Endothelial cell (in vitro differentiated cells): ENCODE measurements around the gene NBAS. TPM values are rescaled to one million over a fixed set of nuclear protein-coding genes. Genes with fewer than 3 reads are reported as not detected.

Experiments used
- DNase-seq: peaks from one replicate; pipeline ENCODE4 v3.0.0; 2021; ENCODE audit warnings: low spot score
- H3K27ac Mint-ChIP-seq: one replicate; pipeline ENCODE4 v1.8.0; 2021; ENCODE audit warnings: mixed read lengths, inconsistent platforms; ENCODE audit not compliant: unreplicated experiment
- H3K27me3 Mint-ChIP-seq: one replicate; pipeline ENCODE4 v1.8.0; 2021; ENCODE audit warnings: mild to moderate bottlenecking, moderate library complexity, mixed read lengths, inconsistent platforms; ENCODE audit not compliant: unreplicated experiment
- H3K36me3 Mint-ChIP-seq: one replicate; pipeline ENCODE4 v1.8.0; 2021; ENCODE audit warnings: mild to moderate bottlenecking, low read depth, mixed read lengths, inconsistent platforms; ENCODE audit not compliant: unreplicated experiment
- H3K4me1 Mint-ChIP-seq: one replicate; pipeline ENCODE4 v1.8.0; 2021; ENCODE audit warnings: mild to moderate bottlenecking, mixed read lengths, inconsistent platforms; ENCODE audit not compliant: unreplicated experiment
- H3K4me3 Mint-ChIP-seq: one replicate; pipeline ENCODE4 v1.8.0; 2021; ENCODE audit warnings: mild to moderate bottlenecking, mixed read lengths, inconsistent platforms; ENCODE audit not compliant: unreplicated experiment
- H3K9me3 Mint-ChIP-seq: one replicate; pipeline ENCODE4 v1.8.0; 2021; ENCODE audit warnings: mixed read lengths, inconsistent platforms; ENCODE audit not compliant: unreplicated experiment
- total RNA-seq: library from RNA; stranded (reverse); fragmentation: NEBNext Ultra II Directional; extraction: Animal tissue kit (Norgen Biotek cat#: 25700); gene quantifications from one replicate; pipeline ENCODE4 v1.2.1, GENCODE V29; 2021; ENCODE audit not compliant: unreplicated experiment
- TF ChIP-seq, protein P1 (sequence below): fragments of 200-600 bp; sonication (generic); IDR thresholded peaks from one replicate; pipeline ENCODE4 v1.5.0; 2021; ENCODE audit warnings: antibody characterized with exemption; ENCODE audit not compliant: unreplicated experiment

NBAS gene
- total RNA-seq, 1 donor from 2014 or later, result 52.8 TPM

DNA sequence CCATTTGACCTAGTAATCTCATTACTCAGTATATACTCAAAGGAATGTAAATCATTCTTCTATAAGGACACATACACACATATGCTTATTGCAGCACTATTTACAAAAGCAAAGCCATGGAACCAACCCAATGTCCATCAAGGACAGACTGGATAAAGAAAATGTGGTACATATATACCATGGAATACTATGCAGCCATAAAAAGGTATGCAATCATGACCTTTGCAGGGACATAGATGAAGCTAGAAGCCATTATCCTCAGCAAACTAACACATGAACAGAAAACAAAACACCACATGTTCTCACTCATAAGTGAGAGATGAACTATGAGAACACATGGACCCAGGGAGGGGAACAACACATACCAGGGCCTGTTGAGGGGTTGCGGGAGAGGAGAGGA, 214.5 kb downstream of the NBAS start:
- H3K36me3 Mint-ChIP-seq, result peaks cover 19% of the 10 kb centered on the region
- H3K9me3 Mint-ChIP-seq, result no peaks in the 10 kb centered on the region
- H3K4me1 Mint-ChIP-seq, result peaks cover 6% of the 10 kb centered on the region
- no peak overlapping the region for H3K27ac Mint-ChIP-seq
- peak overlapping the region; percentile 38 for H3K4me3 Mint-ChIP-seq
- DNase-seq, result no peak
- TF ChIP-seq, protein P1, sequence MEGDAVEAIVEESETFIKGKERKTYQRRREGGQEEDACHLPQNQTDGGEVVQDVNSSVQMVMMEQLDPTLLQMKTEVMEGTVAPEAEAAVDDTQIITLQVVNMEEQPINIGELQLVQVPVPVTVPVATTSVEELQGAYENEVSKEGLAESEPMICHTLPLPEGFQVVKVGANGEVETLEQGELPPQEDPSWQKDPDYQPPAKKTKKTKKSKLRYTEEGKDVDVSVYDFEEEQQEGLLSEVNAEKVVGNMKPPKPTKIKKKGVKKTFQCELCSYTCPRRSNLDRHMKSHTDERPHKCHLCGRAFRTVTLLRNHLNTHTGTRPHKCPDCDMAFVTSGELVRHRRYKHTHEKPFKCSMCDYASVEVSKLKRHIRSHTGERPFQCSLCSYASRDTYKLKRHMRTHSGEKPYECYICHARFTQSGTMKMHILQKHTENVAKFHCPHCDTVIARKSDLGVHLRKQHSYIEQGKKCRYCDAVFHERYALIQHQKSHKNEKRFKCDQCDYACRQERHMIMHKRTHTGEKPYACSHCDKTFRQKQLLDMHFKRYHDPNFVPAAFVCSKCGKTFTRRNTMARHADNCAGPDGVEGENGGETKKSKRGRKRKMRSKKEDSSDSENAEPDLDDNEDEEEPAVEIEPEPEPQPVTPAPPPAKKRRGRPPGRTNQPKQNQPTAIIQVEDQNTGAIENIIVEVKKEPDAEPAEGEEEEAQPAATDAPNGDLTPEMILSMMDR, result no peak
- H3K27me3 Mint-ChIP-seq, result no peaks in the 10 kb centered on the region

- Mint-ChIP-seq H3K4me1 (no peaks in the 10 kb centered on the region), H3K27me3 (no peaks in the 10 kb centered on the region), H3K4me3 (no peak overlapping the region), H3K36me3 (no peaks in the 10 kb centered on the region), H3K27ac (no peak overlapping the region), H3K9me3 (no peaks in the 10 kb centered on the region)
- TF ChIP-seq, protein P1, result no peak
- DNase-seq, result no peak
Measured at GRCh38 chr2:15337996-15338666, 223.0 kb downstream of the NBAS start.

DNA sequence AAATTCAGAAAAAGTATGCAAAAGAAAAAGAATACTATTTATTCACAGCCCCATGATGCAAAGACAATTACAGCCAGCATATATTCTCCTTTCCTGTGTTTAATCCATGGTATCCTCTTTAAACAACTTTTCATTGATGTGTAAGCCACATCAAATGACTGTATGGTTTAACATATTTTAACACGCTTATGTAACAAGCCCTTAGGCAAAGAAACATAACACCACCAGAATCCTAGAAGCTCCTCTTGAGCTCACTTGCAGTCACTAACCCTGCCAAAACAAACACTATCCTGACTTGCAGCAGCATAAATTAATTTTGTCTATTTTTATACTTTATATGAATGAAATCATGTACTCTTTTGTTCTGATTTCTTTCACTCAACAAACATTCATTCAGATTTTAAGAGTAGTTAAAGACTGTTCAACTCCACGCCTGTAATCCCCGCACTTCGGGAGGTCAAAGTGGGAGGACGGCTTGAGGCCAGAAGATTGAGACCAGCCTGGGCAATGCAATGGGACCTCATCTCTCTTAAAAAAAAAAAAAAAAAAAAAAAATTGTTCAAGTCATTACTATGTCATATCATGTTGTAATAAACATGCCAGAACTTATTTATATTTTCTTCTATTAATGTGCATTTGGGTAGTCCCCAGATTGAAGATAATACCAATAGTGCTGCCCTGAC, 226.3 kb downstream of the NBAS start:
- TF ChIP-seq, protein P1, result no peak
- Mint-ChIP-seq H3K9me3 (no peaks in the 10 kb centered on the region), H3K4me3 (no peak overlapping the region), H3K4me1 (peaks cover 2% of the 10 kb centered on the region), H3K36me3 (no peaks in the 10 kb centered on the region), H3K27ac (no peak overlapping the region), H3K27me3 (no peaks in the 10 kb centered on the region)
- DNase-seq, result no peak

DNA sequence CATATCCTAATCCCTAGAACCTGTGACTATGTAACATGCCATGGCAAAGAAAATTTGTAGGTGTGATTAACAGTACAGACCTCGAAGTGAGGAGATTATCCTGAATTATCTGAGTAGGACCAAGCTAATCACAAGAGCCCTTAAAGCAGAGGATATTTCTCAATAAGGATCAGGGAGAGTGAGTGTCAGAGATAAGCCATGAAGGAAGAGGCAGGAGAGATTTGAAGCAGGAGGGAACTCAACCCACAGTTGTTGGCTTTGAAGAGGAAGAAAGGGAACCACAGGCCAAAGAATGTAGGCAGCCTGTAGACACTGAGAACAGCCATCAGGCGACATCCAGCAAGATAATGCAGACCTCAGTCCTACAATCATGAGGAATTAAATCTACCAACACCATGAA, 229.3 kb downstream of the NBAS start:
- TF ChIP-seq, protein P1, result no peak
- no peak for DNase-seq
- Mint-ChIP-seq H3K4me3 (no peak overlapping the region), H3K4me1 (peaks cover 2% of the 10 kb centered on the region), H3K36me3 (no peaks in the 10 kb centered on the region), H3K27ac (no peak overlapping the region), H3K9me3 (no peaks in the 10 kb centered on the region), H3K27me3 (no peaks in the 10 kb centered on the region)

DNA sequence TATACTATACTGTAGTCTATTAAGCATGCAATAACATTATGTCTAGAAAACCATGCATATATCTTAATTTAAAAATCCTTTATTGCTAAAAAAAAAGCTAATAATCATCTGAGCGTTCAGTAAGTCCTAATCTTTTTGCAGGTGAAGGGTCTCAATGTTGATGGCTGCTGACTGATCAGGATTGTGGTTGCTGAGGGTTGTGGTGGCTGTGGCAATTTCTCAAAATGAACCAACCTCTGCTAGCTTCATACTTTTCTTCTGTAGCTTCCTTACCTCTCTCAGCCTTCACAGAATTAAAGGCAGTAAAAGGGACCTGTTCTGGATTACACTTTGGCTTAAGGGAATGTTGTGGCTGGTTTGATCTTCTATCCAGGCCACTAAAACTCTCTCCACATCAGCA, 235.8 kb downstream of the NBAS start:
- TF ChIP-seq, protein P1, result no peak
- Mint-ChIP-seq H3K27ac (no peak overlapping the region), H3K36me3 (peaks cover 13% of the 10 kb centered on the region), H3K27me3 (peaks cover 2% of the 10 kb centered on the region), H3K4me3 (no peak overlapping the region), H3K4me1 (peaks cover 5% of the 10 kb centered on the region), H3K9me3 (no peaks in the 10 kb centered on the region)
- no peak for DNase-seq
